ENCODE data around the gene CPE.

Gene CPE

GRCh38 chr4:165378745-165379677, at the start of gene CPE:
CPE (plus strand) TSS chr4:165379008; CDS start chr4:165379222, 214 bp downstream.
- TF ChIP-seq GATA3 (IDR thresholded peaks at IDR 0.05; ENCODE audit: low read depth, low read length) (no peak), GATA2 (IDR thresholded peaks at IDR 0.05; ENCODE audit: low read depth, low read length) (no peak)

GRCh38 chr4:165330071-165330470, 48.7 kb upstream of the CPE start:
- no peak for TF ChIP-seq GATA2 (IDR thresholded peaks at IDR 0.05; ENCODE audit: low read depth, low read length)

GRCh38 chr4:165330666-165331065, 48.1 kb upstream of the CPE start:
- no peak for TF ChIP-seq GATA3 (IDR thresholded peaks at IDR 0.05; ENCODE audit: low read depth, low read length)
- TF ChIP-seq GATA2 (IDR thresholded peaks at IDR 0.05; ENCODE audit: low read depth, low read length) = no peak

GRCh38 chr4:165331359-165331758, 47.4 kb upstream of the CPE start:
- TF ChIP-seq GATA2 (IDR thresholded peaks at IDR 0.05; ENCODE audit: low read depth, low read length) (no peak), GATA3 (IDR thresholded peaks at IDR 0.05; ENCODE audit: low read depth, low read length) (no peak)

- TF ChIP-seq GATA2 (IDR thresholded peaks at IDR 0.05; ENCODE audit: low read depth, low read length) (no peak), GATA3 (IDR thresholded peaks at IDR 0.05; ENCODE audit: low read depth, low read length) (no peak)
These were observed 47.0 kb upstream of the CPE start for GRCh38 chr4:165331823-165332222.

GRCh38 chr4:165332502-165332901, 46.3 kb upstream of the CPE start:
- TF ChIP-seq GATA3 (IDR thresholded peaks at IDR 0.05; ENCODE audit: low read depth, low read length) = no peak
- TF ChIP-seq GATA2 (IDR thresholded peaks at IDR 0.05; ENCODE audit: low read depth, low read length) = no peak

- TF ChIP-seq GATA3 (IDR thresholded peaks at IDR 0.05; ENCODE audit: low read depth, low read length) (no peak), GATA2 (IDR thresholded peaks at IDR 0.05; ENCODE audit: low read depth, low read length) (no peak)
These were observed 43.6 kb upstream of the CPE start for GRCh38 chr4:165335163-165335703.

- TF ChIP-seq GATA3 (IDR thresholded peaks at IDR 0.05; ENCODE audit: low read depth, low read length) = no peak
- TF ChIP-seq GATA2 (IDR thresholded peaks at IDR 0.05; ENCODE audit: low read depth, low read length) = no peak
These were observed 42.1 kb upstream of the CPE start for GRCh38 chr4:165336743-165337142.

GRCh38 chr4:165343353-165344191, 35.2 kb upstream of the CPE start:
- TF ChIP-seq GATA2 (IDR thresholded peaks at IDR 0.05; ENCODE audit: low read depth, low read length) = no peak
- no peak for TF ChIP-seq GATA3 (IDR thresholded peaks at IDR 0.05; ENCODE audit: low read depth, low read length)

GRCh38 chr4:165345666-165346417, 33.0 kb upstream of the CPE start:
- TF ChIP-seq GATA2 (IDR thresholded peaks at IDR 0.05; ENCODE audit: low read depth, low read length) = no peak
- no peak for TF ChIP-seq GATA3 (IDR thresholded peaks at IDR 0.05; ENCODE audit: low read depth, low read length)

- no peak for TF ChIP-seq GATA2 (IDR thresholded peaks at IDR 0.05; ENCODE audit: low read depth, low read length)
- TF ChIP-seq GATA3 (IDR thresholded peaks at IDR 0.05; ENCODE audit: low read depth, low read length) = no peak
These were observed 30.9 kb upstream of the CPE start for GRCh38 chr4:165347647-165348569.

GRCh38 chr4:165351359-165352130, 27.3 kb upstream of the CPE start:
- TF ChIP-seq GATA2 (IDR thresholded peaks at IDR 0.05; ENCODE audit: low read depth, low read length) (no peak), GATA3 (IDR thresholded peaks at IDR 0.05; ENCODE audit: low read depth, low read length) (no peak)
